ENCODE measurements around the gene BIRC6. TPM values are rescaled to one million over a fixed set of nuclear protein-coding genes. Genes with fewer than 3 reads are reported as not detected.

The BIRC6 gene
- total and polyA plus RNA-seq, 2 experiments from 2014 or later, result 17.8 to 106 TPM

DNA sequence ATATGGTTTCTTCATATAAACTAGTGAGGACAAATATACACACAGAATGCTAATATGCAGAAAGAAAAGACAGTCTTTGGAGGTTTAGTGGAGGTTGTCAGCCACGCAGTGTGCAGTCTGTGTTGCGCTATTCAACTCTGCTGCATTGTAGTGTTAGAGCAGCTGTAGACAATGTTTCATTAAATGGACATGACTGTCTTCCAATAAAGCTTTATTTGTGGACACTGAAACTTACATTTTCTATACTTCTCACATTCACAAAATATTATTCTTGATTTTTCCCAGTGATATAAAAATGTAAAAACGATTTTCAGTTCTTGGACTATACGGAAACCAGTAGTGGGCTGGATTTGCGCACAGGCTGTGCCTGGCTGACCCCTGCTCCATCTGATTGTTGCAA, 284.4 kb downstream of the BIRC6 start:
- Histone ChIP-seq H3K27me3 (no peaks in the 10 kb centered on the region), H3K4me3 (no peak overlapping the region), H3K79me2 (no peaks in the 10 kb centered on the region), H3K27ac (no peak overlapping the region), H2AFZ (no peak overlapping the region), H3K36me3 (replicated peaks; ENCODE audit: insufficient read depth, low read depth) (no peaks in the 10 kb centered on the region), H3K4me1 (ENCODE audit: insufficient read depth) (no peaks in the 10 kb centered on the region), H3K4me2 (no peak overlapping the region), H3K9me2 (replicated peaks; ENCODE audit: insufficient read depth) (no peaks in the 10 kb centered on the region), H4K20me1 (ENCODE audit: insufficient read depth, poor library complexity, severe bottlenecking) (no peaks in the 10 kb centered on the region), H3K9me3 (ENCODE audit: low read depth) (no peaks in the 10 kb centered on the region)
- DNase-seq (ENCODE audit: low spot score), result no peak
- TF ChIP-seq, protein P1, sequence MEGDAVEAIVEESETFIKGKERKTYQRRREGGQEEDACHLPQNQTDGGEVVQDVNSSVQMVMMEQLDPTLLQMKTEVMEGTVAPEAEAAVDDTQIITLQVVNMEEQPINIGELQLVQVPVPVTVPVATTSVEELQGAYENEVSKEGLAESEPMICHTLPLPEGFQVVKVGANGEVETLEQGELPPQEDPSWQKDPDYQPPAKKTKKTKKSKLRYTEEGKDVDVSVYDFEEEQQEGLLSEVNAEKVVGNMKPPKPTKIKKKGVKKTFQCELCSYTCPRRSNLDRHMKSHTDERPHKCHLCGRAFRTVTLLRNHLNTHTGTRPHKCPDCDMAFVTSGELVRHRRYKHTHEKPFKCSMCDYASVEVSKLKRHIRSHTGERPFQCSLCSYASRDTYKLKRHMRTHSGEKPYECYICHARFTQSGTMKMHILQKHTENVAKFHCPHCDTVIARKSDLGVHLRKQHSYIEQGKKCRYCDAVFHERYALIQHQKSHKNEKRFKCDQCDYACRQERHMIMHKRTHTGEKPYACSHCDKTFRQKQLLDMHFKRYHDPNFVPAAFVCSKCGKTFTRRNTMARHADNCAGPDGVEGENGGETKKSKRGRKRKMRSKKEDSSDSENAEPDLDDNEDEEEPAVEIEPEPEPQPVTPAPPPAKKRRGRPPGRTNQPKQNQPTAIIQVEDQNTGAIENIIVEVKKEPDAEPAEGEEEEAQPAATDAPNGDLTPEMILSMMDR (IDR thresholded peaks at IDR 0.05; ENCODE audit: poor library complexity), result no peak
- 97% methylated on average over 5 of the region's 5 CpGs for WGBS (ENCODE audit: low lambda C conversion rate, missing lambda C conversion rate)

DNA sequence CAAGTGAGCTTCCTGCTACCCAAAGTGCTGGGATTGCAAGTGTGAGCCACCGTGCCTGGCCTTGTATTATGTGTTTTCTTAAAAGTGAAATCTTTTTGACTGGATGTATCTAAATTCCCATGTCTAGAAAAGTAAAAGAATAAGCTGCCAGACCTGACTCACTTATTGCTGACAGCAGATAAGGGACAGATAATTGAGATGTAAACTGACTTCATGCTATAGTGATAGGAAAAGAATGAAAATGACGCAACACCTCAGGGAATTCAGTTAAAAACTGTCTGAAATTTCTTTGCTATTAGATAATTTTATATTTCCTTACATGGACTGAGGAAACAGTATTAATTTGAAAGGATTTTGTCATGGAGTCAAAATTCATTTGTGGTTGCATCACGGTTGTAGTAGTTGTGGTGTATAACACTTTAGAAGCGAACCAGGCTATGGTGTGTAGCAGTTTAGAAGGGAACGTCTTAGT, 290.4 kb downstream of the BIRC6 start:
- no peak overlapping the region for H3K4me2 ChIP-seq
- H3K36me3 ChIP-seq (replicated peaks; ENCODE audit: insufficient read depth, low read depth), result no peaks in the 10 kb centered on the region
- WGBS (ENCODE audit: low lambda C conversion rate, missing lambda C conversion rate), result 79% methylated on average over 5 of the region's 5 CpGs
- H3K4me3 ChIP-seq, result no peak overlapping the region
- no peak overlapping the region for H2AFZ ChIP-seq
- no peak for DNase-seq (ENCODE audit: low spot score)
- TF ChIP-seq, protein P1 (IDR thresholded peaks at IDR 0.05; ENCODE audit: poor library complexity), result no peak
- TF ChIP-seq EZH2phosphoT487 (IDR thresholded peaks at IDR 0.05; ENCODE audit: low read depth, severe bottlenecking, unreplicated experiment), result no peak
- TF ChIP-seq EZH2 (IDR thresholded peaks at IDR 0.05; ENCODE audit: borderline replicate concordance), result no peak
- no peaks in the 10 kb centered on the region for H3K9me2 ChIP-seq (replicated peaks; ENCODE audit: insufficient read depth)
- no peaks in the 10 kb centered on the region for H3K27me3 ChIP-seq
- H4K20me1 ChIP-seq (ENCODE audit: insufficient read depth, poor library complexity, severe bottlenecking), result no peaks in the 10 kb centered on the region
- H3K4me1 ChIP-seq (ENCODE audit: insufficient read depth), result no peaks in the 10 kb centered on the region
- H3K9me3 ChIP-seq (ENCODE audit: low read depth), result no peaks in the 10 kb centered on the region
- no peak overlapping the region for H3K27ac ChIP-seq
- H3K79me2 ChIP-seq, result no peaks in the 10 kb centered on the region

DNA sequence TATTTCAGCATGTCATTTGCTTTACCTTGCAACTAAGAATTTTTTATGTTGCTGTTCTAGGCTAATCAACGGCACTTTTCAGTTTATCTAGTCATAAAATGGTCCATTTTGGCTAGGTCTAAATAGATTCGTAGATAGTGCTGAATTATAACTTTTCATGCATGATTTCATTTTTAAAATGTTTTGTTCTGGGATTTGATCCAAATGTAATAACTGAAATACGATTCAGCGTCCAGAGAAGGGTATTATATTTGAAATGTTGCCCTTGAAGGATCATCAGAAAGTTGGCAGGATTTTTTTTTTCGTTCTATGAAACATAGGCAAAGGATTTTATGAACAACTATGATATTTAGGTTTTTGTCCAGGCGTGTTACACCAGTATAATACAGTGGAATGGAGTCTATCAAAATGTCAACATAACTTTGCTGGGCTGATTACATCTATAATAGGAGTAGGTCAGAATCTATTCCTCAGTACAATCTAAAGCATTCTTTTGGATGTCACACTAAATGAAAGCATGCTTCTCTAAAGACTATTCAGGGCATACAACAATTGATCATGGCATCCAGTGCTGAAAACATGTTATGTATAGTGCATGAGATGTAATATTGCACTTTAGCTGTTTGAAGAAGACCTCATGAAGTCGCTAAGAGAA, 295.9 kb downstream of the BIRC6 start:
- Histone ChIP-seq H3K9me3 (ENCODE audit: low read depth) (no peaks in the 10 kb centered on the region), H3K27me3 (no peaks in the 10 kb centered on the region), H3K27ac (no peak overlapping the region), H3K9me2 (replicated peaks; ENCODE audit: insufficient read depth) (no peaks in the 10 kb centered on the region), H2AFZ (no peak overlapping the region), H3K4me1 (ENCODE audit: insufficient read depth) (no peaks in the 10 kb centered on the region), H3K36me3 (replicated peaks; ENCODE audit: insufficient read depth, low read depth) (no peaks in the 10 kb centered on the region), H3K4me2 (no peak overlapping the region), H4K20me1 (ENCODE audit: insufficient read depth, poor library complexity, severe bottlenecking) (no peaks in the 10 kb centered on the region), H3K4me3 (no peak overlapping the region), H3K79me2 (no peaks in the 10 kb centered on the region)
- DNase-seq (ENCODE audit: low spot score), result no peak
- WGBS (ENCODE audit: low lambda C conversion rate, missing lambda C conversion rate), result 89% methylated on average over 7 of the region's 7 CpGs
- TF ChIP-seq EZH2 (IDR thresholded peaks at IDR 0.05; ENCODE audit: borderline replicate concordance), result no peak
- TF ChIP-seq, protein P1 (IDR thresholded peaks at IDR 0.05; ENCODE audit: poor library complexity), result no peak
- TF ChIP-seq EZH2phosphoT487 (IDR thresholded peaks at IDR 0.05; ENCODE audit: low read depth, severe bottlenecking, unreplicated experiment), result no peak
